ENCODE results near the gene CGAS.

DNA sequence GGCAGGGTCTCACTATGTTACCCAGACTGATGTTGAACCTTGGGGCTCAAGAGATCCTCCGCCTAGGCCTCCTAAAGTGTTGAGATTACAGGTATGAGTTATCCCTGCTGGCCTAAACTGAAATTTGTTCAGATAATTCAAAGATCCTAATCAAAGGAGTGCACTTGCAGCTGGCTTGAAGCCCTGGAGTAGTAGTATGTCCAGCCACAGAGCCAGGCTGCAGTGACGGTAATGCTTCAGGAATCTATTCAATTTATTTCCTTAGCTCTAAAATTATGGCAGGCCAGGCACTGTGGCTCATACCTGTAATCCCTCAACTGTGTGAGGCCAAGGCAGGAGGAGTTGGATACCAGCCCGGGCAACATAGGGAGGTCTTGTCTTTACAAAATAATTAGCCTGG, 58.8 kb downstream of the CGAS start:
- TF ChIP-seq POLR2A (IDR thresholded peaks at IDR 0.05) (no peak), CTCF (IDR thresholded peaks at IDR 0.05) (no peak)
